Measurements from ENCODE around the gene ALDH1L1. TPM values are rescaled to one million over a fixed set of nuclear protein-coding genes. Genes with fewer than 3 reads are reported as not detected.

ALDH1L1 gene
- total RNA-seq, 4 donors from 2014 or later, result 5.9 to 32.2 (median 16.1) TPM

- intact Hi-C loops (cut with DNase I; ENCODE audit: low total_unique reads) (no loop called here), in situ Hi-C loops (cut with MboI; ENCODE audit: low pct_ligation_motif_present in 1 of 4, low pct_unique_long_range_greater_than_20kb in 1 of 4, low sequenced_read_pairs in 3 of 4) (no loop called here)
- no peaks in the 10 kb centered on the region for H3K4me1 ChIP-seq
- no peak overlapping the region for H3K4me3 ChIP-seq
- peak; percentile 6 for DNase-seq
- 64% methylated on average over 10 of the region's 10 CpGs; no CpG with 5 or more reads in 1 of the 2 donors for WGBS, 2 donors (ENCODE audit: low coverage in 1 of 2)
- H3K9me3 ChIP-seq, result no peaks in the 10 kb centered on the region
- TF ChIP-seq POLR2A (IDR thresholded peaks at IDR 0.05), result no peak
- no peak for TF ChIP-seq POLR2AphosphoS5 (IDR thresholded peaks at IDR 0.05)
- no peak for TF ChIP-seq EP300 (IDR thresholded peaks at IDR 0.05; ENCODE audit: low read depth)
- no peak for TF ChIP-seq CTCF (IDR thresholded peaks at IDR 0.05)
- no peaks in the 10 kb centered on the region for H3K36me3 ChIP-seq
- no peak overlapping the region for H3K27ac ChIP-seq
- no peaks in the 10 kb centered on the region for H3K27me3 ChIP-seq
Observed at GRCh38 chr3:126124148-126124868, 56.1 kb downstream of the ALDH1L1 start.

- no peak overlapping the region for H3K4me3 ChIP-seq
- H3K27ac ChIP-seq, result no peak overlapping the region
- in situ Hi-C loops (cut with MboI; ENCODE audit: low pct_ligation_motif_present in 1 of 4, low pct_unique_long_range_greater_than_20kb in 1 of 4, low sequenced_read_pairs in 3 of 4), result no loop called here
- H3K9me3 ChIP-seq, result no peaks in the 10 kb centered on the region
- no peaks in the 10 kb centered on the region for H3K36me3 ChIP-seq
- intact Hi-C loops (cut with DNase I; ENCODE audit: low total_unique reads), result no loop called here
- DNase-seq, result no peak
- no peak for TF ChIP-seq CTCF (IDR thresholded peaks at IDR 0.05)
- no peak for TF ChIP-seq POLR2A (IDR thresholded peaks at IDR 0.05)
- TF ChIP-seq EP300 (IDR thresholded peaks at IDR 0.05; ENCODE audit: low read depth), result no peak
- no peak for TF ChIP-seq POLR2AphosphoS5 (IDR thresholded peaks at IDR 0.05)
- no peaks in the 10 kb centered on the region for H3K27me3 ChIP-seq
- H3K4me1 ChIP-seq, result no peaks in the 10 kb centered on the region
- WGBS, 2 donors (ENCODE audit: low coverage in 1 of 2), result 90% methylated on average over 4 of the region's 4 CpGs; no CpG with 5 or more reads in 1 of the 2 donors
Observed at GRCh38 chr3:126121632-126122031, 58.8 kb downstream of the ALDH1L1 start.

- DNase-seq, result no peak
- Histone ChIP-seq H3K4me3 (no peak overlapping the region), H3K9me3 (no peaks in the 10 kb centered on the region), H3K27me3 (no peaks in the 10 kb centered on the region), H3K27ac (no peak overlapping the region), H3K36me3 (no peaks in the 10 kb centered on the region), H3K4me1 (no peaks in the 10 kb centered on the region)
- in situ Hi-C loops (cut with MboI; ENCODE audit: low pct_ligation_motif_present in 1 of 4, low pct_unique_long_range_greater_than_20kb in 1 of 4, low sequenced_read_pairs in 3 of 4) (no loop called here), intact Hi-C loops (cut with DNase I; ENCODE audit: low total_unique reads) (no loop called here)
- TF ChIP-seq POLR2A (IDR thresholded peaks at IDR 0.05) (no peak), POLR2AphosphoS5 (IDR thresholded peaks at IDR 0.05) (no peak), CTCF (IDR thresholded peaks at IDR 0.05) (no peak)
- 83 to 91% methylated on average over 4 to 9 of the region's 9 CpGs for WGBS, 2 donors (ENCODE audit: low coverage in 1 of 2)
Observed at GRCh38 chr3:126121074-126121473, 59.3 kb downstream of the ALDH1L1 start.

- no peak overlapping the region for H3K4me3 ChIP-seq
- H3K27ac ChIP-seq, result no peak overlapping the region
- intact Hi-C loops (cut with DNase I; ENCODE audit: low total_unique reads) (no loop called here), in situ Hi-C loops (cut with MboI; ENCODE audit: low pct_ligation_motif_present in 1 of 4, low pct_unique_long_range_greater_than_20kb in 1 of 4, low sequenced_read_pairs in 3 of 4) (no loop called here)
- WGBS, 2 donors (ENCODE audit: low coverage in 1 of 2), result 92 to 94% methylated on average over 8 of the region's 8 CpGs
- H3K4me1 ChIP-seq, result no peaks in the 10 kb centered on the region
- no peaks in the 10 kb centered on the region for H3K27me3 ChIP-seq
- TF ChIP-seq POLR2A (IDR thresholded peaks at IDR 0.05) (no peak), POLR2AphosphoS5 (IDR thresholded peaks at IDR 0.05) (no peak), CTCF (IDR thresholded peaks at IDR 0.05) (no peak), EP300 (IDR thresholded peaks at IDR 0.05; ENCODE audit: low read depth) (no peak)
- H3K36me3 ChIP-seq, result no peaks in the 10 kb centered on the region
- no peaks in the 10 kb centered on the region for H3K9me3 ChIP-seq
- DNase-seq, result peak; percentile 1
Observed at GRCh38 chr3:126119976-126120375, 60.4 kb downstream of the ALDH1L1 start.

Measured in transverse colon (tissue), 4 donors.